Measurements from ENCODE around the gene PHLDB1.
A peak's percentile ranks its signal among the peaks of the same experiment; 100 is the strongest.

PHLDB1 gene

DNA sequence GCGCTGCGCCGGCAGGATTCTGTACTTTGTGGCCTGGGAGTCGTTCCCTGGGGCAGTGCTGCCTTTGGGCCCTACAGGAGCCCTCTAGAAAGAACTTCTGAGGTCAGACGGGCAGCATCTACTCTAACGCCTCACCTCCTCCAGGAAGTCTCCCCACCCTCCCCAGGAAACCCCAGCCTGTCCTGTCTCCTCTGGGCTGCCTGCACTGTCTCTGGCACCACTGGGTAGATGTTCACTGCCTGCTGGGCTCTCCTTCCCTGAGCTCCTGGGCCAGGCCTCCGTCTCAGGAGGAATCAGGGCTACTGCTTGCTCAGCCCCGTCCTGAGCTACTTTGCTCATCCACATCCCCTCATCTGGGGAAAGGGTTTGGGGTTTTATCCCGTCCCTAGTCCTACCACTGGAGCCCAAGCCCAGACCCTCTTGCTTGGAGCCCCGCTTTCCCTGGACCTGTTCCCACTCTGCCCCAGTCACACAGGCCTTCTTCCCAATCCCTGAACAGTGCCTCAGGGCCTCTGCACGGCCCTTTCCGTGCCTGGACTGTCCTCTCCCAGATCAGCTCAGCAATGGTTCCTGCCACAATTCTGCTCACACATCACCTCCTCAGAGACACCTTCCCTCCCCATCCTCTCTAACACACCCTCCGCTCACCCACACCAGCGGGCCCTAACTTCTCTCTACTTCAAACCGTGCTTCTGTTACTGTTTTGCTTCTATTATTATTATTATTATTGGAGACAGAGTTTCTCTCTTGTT is 83.3 kb downstream of the PHLDB1 start:
- peak; percentile 35 for DNase-seq

DNA sequence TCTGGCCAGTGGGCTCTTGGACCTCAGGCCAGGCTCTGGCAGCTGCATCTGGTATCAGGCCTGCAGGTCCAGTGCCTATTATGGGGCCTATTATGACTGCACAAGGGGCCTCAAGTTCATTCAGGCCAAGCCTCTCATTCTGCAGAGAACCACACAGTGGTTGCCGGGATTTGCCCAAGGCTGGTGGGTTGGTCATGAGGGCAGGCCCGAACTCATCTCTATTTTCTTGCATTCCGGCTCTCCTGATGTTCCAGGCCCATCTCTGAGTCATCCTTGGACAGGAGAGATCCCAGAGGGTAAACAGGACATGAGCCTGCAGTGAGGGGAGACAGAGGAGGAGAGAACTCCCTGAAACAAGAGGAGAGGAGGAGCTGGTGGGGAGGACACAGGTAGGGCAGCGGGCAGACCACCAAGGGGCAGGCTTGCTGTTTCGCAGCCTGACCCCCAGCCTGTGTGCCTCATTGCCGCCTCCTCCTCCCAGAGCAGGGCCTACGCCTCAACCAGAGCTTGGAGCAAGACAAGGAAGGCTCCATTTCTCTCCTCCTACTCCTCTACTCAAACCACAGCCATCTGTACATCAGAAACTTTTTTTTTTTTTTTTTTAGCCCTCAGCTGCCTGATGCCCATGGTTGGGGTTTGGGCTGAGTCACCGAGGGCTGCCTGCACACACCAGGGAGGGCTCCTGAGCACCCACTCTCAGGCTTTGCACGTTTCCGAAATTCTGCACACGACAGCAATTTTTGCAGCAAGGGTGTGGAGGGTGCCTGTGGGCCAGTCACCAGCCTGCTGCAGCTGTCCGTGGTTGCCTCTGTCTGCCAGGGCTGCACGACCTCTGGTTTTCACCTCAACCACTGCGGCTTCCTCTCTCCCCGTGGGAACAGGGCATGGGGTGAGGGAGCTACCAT is 84.8 kb downstream of the PHLDB1 start:
- peak; percentile 86 for DNase-seq

DNA sequence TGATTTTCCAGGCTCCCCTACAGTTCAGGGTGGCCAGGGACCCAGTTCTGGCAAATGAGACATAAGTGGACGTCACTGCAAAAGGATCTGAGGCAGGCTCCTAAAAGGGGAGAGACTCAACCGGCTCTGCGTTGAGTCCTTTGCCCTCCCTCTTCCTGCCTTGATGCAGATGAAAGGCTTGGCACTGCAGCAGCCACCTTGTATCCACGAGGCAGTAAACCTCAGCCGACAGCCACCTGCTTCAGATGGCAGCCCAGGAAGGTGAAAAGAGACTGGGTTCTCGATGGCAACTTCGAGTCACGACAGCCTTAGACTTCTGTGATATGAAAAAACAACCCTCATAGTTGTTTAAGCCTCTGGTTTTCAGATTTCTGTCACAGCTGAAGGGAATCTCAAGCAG is 86.8 kb downstream of the PHLDB1 start:
- DNase-seq: no peak

DNA sequence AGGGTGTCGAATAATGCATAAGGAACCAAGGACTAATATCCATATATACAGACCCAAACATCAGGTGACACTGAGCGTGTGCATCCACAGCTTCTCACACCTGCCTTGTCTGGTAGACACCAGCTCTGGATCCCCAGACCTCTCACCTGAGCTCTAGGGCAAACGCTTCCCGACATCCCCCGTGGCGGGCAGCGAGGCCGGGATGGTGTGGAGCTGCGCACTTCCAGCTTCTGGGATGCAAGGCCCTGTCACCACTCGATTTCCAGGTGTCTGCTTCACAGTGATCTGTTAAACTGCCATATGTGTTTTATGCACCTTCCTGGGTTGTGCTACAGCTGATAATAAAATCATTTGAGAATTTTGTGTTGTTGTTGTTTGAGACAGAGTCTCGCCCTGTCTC is 87.4 kb downstream of the PHLDB1 start:
- no peak for DNase-seq

DNA sequence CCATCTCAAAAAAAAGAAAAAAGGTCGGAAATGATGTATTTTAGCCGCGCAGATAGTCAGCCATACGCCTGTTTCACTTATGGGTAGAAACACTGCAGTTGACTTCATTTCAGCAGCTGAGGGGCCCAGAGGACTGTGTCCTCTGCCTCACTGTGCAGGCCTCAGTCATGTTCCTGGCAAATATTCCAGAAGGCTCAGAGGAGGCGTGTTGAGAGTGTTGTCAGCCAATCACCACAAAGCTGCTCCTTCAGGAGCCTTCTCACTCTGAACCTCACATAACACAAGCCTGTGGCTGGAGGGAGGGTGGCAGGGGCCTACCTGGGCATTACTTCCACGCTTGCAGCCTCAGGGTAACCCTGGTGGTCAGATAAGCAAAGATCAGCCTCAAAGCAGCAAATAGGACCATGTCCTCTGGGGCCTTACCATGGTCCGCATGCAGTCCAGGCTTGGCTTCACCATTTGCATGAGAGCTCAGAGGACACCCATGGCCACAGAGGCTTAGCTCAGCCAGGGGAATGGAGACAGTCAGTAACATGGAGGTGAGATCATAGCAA is 89.3 kb downstream of the PHLDB1 start:
- no peak for DNase-seq

DNA sequence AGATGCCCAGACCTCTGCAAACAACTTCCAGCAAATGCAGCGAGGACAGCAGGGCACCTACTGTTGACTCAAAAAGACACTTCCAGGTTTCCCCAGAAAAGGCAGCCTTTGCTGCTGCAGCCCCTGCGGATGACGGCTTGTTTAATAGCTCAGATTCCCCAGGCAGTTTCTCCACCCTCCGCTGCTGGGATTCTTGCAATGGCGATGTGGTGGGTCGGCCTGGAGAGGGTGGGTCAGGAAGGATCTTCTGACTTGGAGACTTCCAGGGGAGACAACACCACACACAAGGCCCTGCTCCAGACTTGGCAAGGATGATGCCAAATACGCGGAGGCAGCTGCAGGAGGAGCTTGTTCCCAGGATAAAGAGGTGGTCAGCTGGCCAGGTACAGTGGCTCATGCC is 89.9 kb downstream of the PHLDB1 start:
- DNase-seq: no peak

DNA sequence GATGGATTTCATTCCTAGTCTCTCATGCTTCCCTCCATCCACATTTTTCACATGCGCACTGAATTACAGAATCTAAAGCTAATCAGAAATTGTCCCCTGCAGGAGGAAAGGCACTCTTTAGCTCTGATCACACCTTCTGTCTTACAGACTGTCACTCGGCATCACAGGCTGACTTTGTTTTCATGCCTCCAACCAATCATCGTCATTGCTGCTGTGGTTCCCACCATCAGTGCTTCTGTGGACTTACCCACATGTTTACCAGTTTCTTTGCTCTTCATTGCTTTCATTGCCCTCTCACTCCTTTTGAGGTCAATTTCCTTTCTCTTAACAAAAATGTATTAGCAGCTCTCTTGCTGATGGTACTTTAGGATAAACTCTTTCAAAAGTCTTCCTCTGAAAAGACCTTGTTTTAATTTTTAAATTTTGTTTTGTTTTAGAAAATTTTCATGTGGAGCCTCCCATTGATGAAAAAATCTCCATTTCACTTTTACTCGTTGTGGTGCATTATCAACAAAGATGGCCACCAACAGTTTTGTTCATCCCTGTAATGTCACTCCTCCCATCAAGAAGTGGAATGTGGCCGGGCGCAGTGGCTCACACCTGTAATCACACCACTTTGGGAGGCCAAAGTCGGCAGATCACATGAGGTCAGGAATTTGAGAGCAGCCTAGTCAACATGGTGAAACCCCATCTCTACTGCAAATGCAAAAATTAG is 92.2 kb downstream of the PHLDB1 start:
- DNase-seq: peak; percentile 75

DNA sequence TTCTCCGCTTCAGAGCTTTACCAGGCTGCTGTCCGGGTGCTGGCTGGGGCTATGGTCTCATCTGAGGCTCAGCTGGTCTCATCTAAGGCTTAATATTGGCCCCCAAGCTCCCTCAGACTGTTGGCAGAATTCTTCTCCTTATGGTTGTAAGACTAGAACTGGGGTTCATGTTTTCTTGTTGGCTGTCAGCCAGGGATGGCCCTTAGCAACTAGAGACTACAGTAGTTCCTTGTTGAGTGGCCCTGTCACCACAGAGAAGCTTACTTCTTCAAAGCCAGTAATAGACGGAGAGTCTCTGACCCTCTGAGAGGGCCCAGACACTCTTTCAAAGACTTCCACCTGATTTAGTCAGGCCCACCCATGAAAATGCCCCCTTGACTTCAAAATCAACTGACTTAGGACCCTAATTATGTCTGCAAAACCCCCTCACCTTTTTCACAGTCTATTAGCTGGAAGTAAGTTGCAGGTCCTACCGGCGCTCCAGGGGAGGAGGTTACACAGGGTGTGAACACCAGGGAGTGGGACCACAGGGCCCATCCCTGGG is 96.2 kb downstream of the PHLDB1 start:
- no peak for DNase-seq

DNA sequence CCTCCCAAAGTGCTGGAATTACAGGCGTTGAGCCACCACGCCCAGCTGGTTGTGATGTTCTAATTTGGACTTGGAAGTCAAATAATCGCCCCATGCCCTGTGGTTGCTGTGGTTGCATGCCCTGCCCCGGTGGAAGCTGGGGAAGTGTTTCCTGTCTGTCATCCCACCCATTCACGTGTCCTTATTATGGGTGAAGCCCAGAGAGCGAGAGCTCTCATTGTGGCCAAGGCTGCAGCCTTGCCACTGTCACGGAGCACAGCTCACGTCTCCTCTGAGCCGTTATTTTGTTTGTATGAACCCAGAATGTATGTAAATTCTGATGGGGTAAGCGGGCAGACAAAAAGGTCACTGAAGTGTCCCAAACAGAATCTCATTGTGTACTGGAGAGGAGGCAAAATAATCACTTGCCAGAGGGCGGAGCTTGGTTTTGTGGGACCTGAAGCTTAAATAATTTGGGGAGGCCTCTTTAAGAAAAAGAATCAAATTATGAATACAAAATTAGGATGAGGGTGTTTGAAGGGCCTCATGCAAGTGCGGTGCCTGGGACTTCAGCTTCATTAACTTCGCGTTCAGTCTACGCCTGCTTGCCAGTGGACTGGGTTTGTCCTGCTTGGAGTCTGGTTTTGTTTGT is 97.8 kb downstream of the PHLDB1 start:
- peak; percentile 71 for DNase-seq

DNA sequence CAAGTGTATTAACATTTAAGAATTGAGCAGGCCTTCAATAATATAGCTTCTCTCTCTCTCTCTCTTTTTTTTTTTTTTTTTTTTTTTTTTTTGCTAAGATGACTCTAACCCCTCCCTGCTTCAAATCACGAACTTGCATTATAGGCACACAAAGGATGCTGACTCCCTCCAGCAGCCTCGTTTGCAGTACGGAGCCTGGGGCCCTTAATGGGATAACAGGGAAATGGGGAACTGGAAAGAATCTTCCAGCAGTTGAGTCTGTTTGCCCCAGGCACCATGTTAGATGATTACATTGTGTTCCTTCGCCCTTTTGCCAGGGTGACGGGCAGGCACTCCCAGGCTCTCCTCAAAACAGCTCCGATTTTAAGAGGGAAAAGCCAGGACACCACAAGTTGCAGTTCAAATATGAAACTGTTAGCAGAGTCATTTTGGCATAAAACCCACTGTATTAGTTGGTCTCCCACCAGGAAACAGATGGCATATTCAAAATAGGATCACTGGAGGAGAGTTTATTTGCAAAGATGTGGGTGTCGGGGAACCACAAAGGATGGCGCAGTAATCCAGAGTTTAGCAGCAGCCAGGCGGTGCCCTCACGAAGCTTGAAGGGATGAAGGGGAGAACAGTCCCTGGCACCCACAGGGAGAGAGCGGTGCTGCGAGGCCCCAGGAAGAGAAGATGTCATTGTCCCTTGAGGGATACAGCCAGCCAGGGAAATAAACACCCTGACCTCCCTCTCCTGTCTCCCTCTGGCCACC is 98.6 kb downstream of the PHLDB1 start:
- no peak for DNase-seq

DNA sequence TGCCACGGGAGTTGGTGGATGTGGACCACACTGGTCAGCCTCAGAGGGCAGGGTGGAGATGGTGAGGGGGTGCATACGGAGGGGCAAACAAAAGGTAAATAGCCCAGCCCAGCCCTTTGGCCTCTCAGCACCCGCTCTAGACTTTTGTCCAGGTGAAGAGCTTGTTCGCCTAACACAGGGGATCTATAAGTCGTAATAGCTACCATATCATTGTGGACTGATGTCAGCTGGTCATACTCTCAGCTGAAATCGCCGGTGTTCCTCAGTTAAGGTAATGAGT is 99.1 kb downstream of the PHLDB1 start:
- DNase-seq: no peak

Measured in CD4-positive, alpha-beta T cell treated with Interleukin-17A for 4 hours (primary cell).